Endodermal cell (in vitro differentiated cells): ENCODE measurements around the gene CDH23. TPM values are rescaled to one million over a fixed set of nuclear protein-coding genes. Genes with fewer than 3 reads are reported as not detected.

Experiments used
- DNase-seq: peaks from one replicate; pipeline ENCODE4 v3.0.0-alpha.2; 2017
- H3K27ac ChIP-seq: 2 replicates; pipeline ENCODE4 v1.5.1; 2013; ENCODE audit warnings: mild to moderate bottlenecking, low read depth, low read length, moderate library complexity
- H3K27me3 ChIP-seq: 2 replicates; pipeline ENCODE4 v1.6.1; 2013; ENCODE audit warnings: mild to moderate bottlenecking, low read length, moderate library complexity; ENCODE audit not compliant: insufficient read depth, control insufficient read depth, poor library complexity, severe bottlenecking
- H3K36me3 ChIP-seq: 2 replicates; pipeline ENCODE4 v1.7.0; 2013; ENCODE audit warnings: mild to moderate bottlenecking, low read length, moderate library complexity; ENCODE audit not compliant: control insufficient read depth, insufficient read depth
- H3K4me1 ChIP-seq: one replicate; pipeline ENCODE4 v1.7.0; 2013; ENCODE audit warnings: low read length; ENCODE audit not compliant: control insufficient read depth, insufficient read depth
- H3K4me3 ChIP-seq: 2 replicates; pipeline ENCODE4 v1.5.1; 2013; ENCODE audit warnings: mild to moderate bottlenecking, low read length, moderate library complexity
- H3K9ac ChIP-seq: 2 replicates; pipeline ENCODE4 v1.6.1; 2013; ENCODE audit warnings: mild to moderate bottlenecking, low read length, moderate library complexity; ENCODE audit not compliant: poor library complexity, severe bottlenecking; ENCODE audit errors: extremely low read depth
- H3K9me3 ChIP-seq: 2 replicates; pipeline ENCODE4 v1.6.1; 2013; ENCODE audit warnings: mild to moderate bottlenecking, low read length, moderate library complexity; ENCODE audit not compliant: control insufficient read depth
- H3K27ac Mint-ChIP-seq: 2 replicates; pipeline ENCODE4 v1.8.0; 2020; ENCODE audit warnings: mixed read lengths
- H3K27me3 Mint-ChIP-seq: 2 replicates; pipeline ENCODE4 v1.8.0; 2021; ENCODE audit warnings: mild to moderate bottlenecking, mixed read lengths; ENCODE audit not compliant: insufficient read depth
- H3K36me3 Mint-ChIP-seq: 2 replicates; pipeline ENCODE4 v1.8.0; 2020; ENCODE audit warnings: low read depth, mixed read lengths
- H3K4me1 Mint-ChIP-seq: 2 replicates; pipeline ENCODE4 v1.8.0; 2020; ENCODE audit warnings: mixed read lengths
- H3K4me3 Mint-ChIP-seq: 2 replicates; pipeline ENCODE4 v1.8.0; 2020; ENCODE audit warnings: mild to moderate bottlenecking, moderate library complexity, mixed read lengths
- H3K9me3 Mint-ChIP-seq: 2 replicates; pipeline ENCODE4 v1.8.0; 2020; ENCODE audit warnings: mild to moderate bottlenecking, mixed read lengths
- WGBS, 2 experiments: methylation state at CpG; one replicate each; pipeline versions ENCODE4 v1.1.5 to v1.1.7; 2013; ENCODE audit warnings: missing lambda C conversion rate in 2 of 2, mixed read lengths in 1 of 2; ENCODE audit not compliant: insufficient coverage in 1 of 2, insufficient read length in 1 of 2; 5-methylcytosine and 5-hydroxymethylcytosine counted together
- total RNA-seq, 2 donors: library from RNA; stranded (reverse); fragmentation: NEBNext Ultra II Directional in 1 of 2; extraction: Animal tissue kit (Norgen Biotek cat#: 25700) in 1 of 2; gene quantifications; 2 replicates in 1 of 2; 3 replicates in 1 of 2; pipeline ENCODE4 v1.2.1, GENCODE V29; 2021
- TF ChIP-seq, protein P1 (sequence below): fragments of 200-600 bp; sonication (generic); conservative IDR thresholded peaks from 2 replicates; pipeline ENCODE4 v1.5.0; 2021; ENCODE audit warnings: antibody characterized with exemption, mild to moderate bottlenecking

The CDH23 gene
- total RNA-seq, 2 donors from 2014 or later, result 2.1 to 4.2 TPM

DNA sequence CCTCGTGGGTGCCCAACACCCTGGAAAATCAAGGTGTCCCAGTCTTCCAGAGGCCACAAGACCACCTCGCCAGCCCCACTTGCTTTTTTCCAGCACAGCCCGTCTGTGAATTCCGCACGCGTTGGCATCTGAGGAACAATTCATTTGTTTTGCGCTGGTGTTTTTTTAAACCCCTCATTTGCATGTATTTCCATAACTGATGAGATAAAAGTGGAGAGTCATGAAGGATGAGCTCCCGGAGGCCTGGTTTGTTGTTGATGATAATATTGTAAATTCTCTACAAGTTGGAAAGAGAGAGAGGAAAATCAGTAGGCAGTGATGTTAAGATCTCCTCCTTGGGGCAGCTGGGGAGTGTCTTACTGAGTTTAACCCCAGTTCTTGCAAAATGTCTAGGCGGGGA lies 43.1 kb upstream of the CDH23 start:
- H3K4me3 ChIP-seq, result no peak overlapping the region
- no peaks in the 10 kb centered on the region for H3K9me3 ChIP-seq
- TF ChIP-seq, protein P1, sequence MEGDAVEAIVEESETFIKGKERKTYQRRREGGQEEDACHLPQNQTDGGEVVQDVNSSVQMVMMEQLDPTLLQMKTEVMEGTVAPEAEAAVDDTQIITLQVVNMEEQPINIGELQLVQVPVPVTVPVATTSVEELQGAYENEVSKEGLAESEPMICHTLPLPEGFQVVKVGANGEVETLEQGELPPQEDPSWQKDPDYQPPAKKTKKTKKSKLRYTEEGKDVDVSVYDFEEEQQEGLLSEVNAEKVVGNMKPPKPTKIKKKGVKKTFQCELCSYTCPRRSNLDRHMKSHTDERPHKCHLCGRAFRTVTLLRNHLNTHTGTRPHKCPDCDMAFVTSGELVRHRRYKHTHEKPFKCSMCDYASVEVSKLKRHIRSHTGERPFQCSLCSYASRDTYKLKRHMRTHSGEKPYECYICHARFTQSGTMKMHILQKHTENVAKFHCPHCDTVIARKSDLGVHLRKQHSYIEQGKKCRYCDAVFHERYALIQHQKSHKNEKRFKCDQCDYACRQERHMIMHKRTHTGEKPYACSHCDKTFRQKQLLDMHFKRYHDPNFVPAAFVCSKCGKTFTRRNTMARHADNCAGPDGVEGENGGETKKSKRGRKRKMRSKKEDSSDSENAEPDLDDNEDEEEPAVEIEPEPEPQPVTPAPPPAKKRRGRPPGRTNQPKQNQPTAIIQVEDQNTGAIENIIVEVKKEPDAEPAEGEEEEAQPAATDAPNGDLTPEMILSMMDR, result no peak
- H3K36me3 ChIP-seq, result peaks cover 4% of the 10 kb centered on the region
- Mint-ChIP-seq H3K4me3 (no peak overlapping the region), H3K27me3 (no peaks in the 10 kb centered on the region), H3K36me3 (peaks cover 48% of the 10 kb centered on the region), H3K9me3 (no peaks in the 10 kb centered on the region), H3K27ac (no peak overlapping the region), H3K4me1 (no peaks in the 10 kb centered on the region)
- H3K27me3 ChIP-seq, result no peaks in the 10 kb centered on the region
- no peak for DNase-seq
- WGBS, 2 experiments, result 89 to 91% methylated on average over 3 to 9 of the region's 9 CpGs
- H3K4me1 ChIP-seq, result no peaks in the 10 kb centered on the region
- no peak overlapping the region for H3K27ac ChIP-seq
- no peak overlapping the region for H3K9ac ChIP-seq

DNA sequence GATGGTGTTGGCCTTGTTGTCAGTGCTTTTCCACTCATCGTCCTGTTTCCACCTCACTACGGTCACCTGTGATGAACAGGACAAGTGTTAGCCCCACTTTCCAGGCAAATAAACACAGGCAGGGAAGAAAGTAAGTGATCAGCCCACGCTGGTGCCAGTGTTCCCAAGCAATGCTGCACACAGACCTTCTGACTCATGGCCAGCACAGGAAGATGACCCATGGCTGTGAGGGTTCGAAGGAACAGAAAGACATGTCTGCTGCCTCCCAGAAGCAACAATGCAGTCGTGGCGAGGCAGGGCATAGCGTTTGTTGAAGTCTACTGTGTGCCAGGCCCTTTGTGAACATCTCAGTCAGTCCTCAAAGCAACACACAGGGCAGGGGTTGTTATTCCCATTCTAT lies 41.9 kb upstream of the CDH23 start:
- no peaks in the 10 kb centered on the region for H3K27me3 Mint-ChIP-seq
- H3K4me3 Mint-ChIP-seq, result no peak overlapping the region
- Histone ChIP-seq H3K9ac (no peak overlapping the region), H3K9me3 (no peaks in the 10 kb centered on the region), H3K27me3 (no peaks in the 10 kb centered on the region), H3K27ac (no peak overlapping the region), H3K4me1 (no peaks in the 10 kb centered on the region), H3K36me3 (peaks cover 4% of the 10 kb centered on the region), H3K4me3 (no peak overlapping the region)
- no peaks in the 10 kb centered on the region for H3K9me3 Mint-ChIP-seq
- TF ChIP-seq, protein P1, result no peak
- H3K36me3 Mint-ChIP-seq, result peaks cover 54% of the 10 kb centered on the region
- H3K4me1 Mint-ChIP-seq, result no peaks in the 10 kb centered on the region
- 93 to 100% methylated on average over 7 of the region's 7 CpGs for WGBS, 2 experiments
- no peak overlapping the region for H3K27ac Mint-ChIP-seq
- no peak for DNase-seq

DNA sequence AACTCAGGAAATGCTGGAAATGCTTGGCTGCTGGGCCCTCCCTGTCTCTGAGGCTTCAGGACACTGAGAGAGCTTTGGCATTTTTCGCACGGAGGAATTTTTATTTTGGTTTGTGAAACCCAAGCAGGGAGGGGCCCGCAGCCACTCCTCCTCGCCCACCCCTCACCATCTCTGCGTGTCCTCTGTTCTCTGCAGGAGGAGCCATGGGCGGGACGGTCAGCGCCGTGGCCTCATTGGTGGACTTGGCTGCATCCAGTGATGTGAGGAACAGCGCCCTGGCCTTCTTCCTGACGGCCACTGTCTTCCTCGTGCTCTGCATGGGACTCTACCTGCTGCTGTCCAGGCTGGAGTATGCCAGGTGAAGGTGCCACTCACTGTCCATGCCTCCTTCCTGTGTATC lies 40.8 kb upstream of the CDH23 start:
- H3K36me3 Mint-ChIP-seq, result peaks cover 54% of the 10 kb centered on the region
- no peak overlapping the region for H3K27ac ChIP-seq

More for the DNA sequence above, 40.8 kb upstream of the CDH23 start:
- TF ChIP-seq, protein P1, result no peak
- no peaks in the 10 kb centered on the region for H3K27me3 ChIP-seq
- H3K27ac Mint-ChIP-seq, result no peak overlapping the region
- H3K27me3 Mint-ChIP-seq, result no peaks in the 10 kb centered on the region
- no peaks in the 10 kb centered on the region for H3K9me3 Mint-ChIP-seq
- no peaks in the 10 kb centered on the region for H3K9me3 ChIP-seq
- 95 to 96% methylated on average over 12 of the region's 12 CpGs for WGBS, 2 experiments
- H3K4me1 ChIP-seq, result no peaks in the 10 kb centered on the region
- H3K4me3 Mint-ChIP-seq, result no peak overlapping the region
- peaks cover 4% of the 10 kb centered on the region for H3K36me3 ChIP-seq
- no peak overlapping the region for H3K4me3 ChIP-seq
- DNase-seq, result no peak
- no peak overlapping the region for H3K9ac ChIP-seq
- H3K4me1 Mint-ChIP-seq, result no peaks in the 10 kb centered on the region
